Hepatic stellate cell (primary cell): ENCODE results near the gene MITF.

ENCODE experiments used
- DNase-seq: peaks from one replicate; pipeline ENCODE4 v3.0.0; 2011; ENCODE audit warnings: low spot score

The MITF gene

GRCh38 chr3:69755795-69756194, 16.5 kb downstream of the MITF start:
- no peak for DNase-seq

DNA sequence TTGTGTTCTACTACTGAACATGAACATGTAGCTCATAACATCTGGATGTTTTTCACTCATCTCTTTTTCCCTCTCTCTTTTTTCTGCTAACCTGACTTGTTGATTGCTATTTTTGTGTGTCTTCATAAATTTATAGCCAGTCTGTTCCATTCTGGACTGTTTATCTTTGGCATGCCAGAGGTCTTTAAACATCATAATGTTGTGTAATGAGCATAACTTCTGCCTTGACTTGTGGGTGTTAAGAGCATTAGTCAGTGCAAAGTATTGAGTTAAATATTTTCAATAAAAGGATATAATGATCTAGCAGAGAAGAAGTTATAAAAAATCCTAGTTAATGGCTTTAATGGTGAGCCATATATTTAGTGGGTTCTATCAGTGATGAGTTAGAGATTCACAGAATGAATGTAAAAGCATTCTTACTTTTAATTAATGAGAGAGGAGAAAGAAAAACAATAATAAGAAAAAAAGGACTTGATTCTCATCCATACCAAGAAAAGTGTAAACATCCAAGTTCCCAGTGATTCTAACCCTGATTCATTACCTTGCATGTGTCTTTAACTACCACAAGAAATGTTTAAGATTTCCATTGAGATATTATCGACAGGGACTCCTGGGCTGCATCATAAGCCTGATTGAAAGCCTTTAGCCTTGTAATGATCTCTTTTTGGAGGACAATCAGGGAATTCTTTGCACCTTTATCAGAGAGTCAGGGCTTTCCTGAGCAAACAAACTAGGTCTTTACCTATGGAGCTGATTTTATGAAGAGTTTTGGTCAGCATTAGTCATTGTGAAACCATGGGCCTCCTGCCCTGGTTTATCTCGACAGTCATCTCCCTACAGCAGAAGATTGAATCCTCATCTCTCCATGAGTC, 22.9 kb downstream of the MITF start:
- DNase-seq = peak; percentile 24

GRCh38 chr3:69762768-69763229, 23.5 kb downstream of the MITF start:
- no peak for DNase-seq

- no peak for DNase-seq
Measured at GRCh38 chr3:69763458-69763857, 24.2 kb downstream of the MITF start.

DNA sequence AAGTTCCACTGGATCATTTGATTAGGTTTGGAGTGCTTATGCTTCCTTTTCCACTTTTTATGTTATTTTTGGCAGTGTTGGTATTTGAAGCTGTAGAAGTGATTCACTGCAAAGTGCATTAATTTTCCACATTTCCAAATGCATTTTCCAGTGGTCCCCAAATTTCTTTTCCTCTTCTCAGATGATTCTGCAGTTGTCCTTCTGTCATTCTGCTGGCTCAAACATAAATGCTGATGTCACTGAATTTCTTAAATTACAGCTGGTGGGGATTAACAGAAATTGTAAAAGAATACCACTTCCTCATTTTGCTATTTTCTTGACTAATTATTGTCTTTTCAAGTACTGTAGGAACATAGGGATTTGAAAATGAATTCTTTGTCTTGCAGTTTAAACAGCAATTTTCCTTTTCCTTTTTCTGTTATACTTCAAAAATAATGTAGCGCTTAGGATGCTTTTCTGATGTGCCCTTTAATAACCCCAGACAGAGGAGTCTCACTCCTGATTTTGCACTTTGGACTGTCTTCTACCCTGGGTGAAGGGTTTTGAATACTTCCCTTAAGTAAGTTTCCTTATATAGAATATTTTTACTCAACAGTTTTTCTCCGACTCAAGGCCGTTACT, 25.0 kb downstream of the MITF start:
- DNase-seq = no peak

GRCh38 chr3:69764861-69765260, 25.6 kb downstream of the MITF start:
- no peak for DNase-seq

DNA sequence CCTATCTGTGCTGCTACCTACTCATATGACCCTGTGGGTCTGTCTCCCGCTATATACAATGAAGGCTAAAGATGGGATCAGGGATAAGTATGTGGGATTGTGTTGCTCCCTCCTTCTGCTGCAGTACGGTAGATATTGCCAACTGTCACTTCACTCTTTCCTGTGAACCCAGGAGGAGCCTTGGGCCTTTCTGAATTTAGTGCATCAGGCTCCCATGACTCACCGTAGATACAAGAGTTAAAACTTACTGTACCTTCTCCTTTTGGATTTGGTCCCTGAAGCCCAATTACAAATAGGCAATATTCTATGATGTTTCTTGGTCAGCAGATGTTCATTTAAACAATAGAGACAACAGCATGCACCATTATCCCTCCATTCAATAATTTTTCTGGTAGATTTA, 27.4 kb downstream of the MITF start:
- DNase-seq = no peak

GRCh38 chr3:69767571-69767970, 28.3 kb downstream of the MITF start:
- DNase-seq = no peak

- DNase-seq = no peak
Measured at GRCh38 chr3:69768438-69768837, 29.2 kb downstream of the MITF start.

GRCh38 chr3:69770219-69770618, 31.0 kb downstream of the MITF start:
- no peak for DNase-seq

DNA sequence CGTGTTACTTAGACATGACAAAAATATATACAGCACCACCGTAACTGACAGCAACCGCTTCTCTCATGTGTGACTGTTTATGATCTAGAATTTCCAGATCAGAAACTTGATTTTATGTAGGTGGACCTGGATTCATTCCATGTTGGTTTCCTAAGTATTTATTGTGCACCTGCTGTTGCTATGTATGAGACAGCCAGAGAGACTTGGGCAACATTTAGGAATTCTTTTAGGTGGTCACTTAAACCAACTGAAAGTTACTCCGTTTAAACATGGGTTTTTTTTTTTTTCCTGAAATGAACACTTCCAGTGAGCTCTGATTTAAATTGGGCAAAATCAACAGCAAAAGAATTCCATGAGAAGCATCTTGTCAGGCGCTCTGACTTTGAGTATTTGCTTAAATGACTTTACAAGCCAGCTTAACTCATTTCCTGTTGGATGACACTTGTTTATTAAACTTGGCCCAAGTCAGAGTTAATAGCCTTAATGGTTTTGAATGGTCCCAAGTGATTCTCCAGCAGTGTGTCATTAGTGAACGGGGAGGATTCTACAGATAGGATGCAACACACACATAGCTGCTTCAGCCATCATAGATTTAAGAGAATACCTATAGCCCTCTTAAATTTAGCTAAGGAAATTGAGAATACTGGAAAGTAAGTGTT, 31.8 kb downstream of the MITF start:
- no peak for DNase-seq

- no peak for DNase-seq
Measured at GRCh38 chr3:69772152-69772867, 33.0 kb downstream of the MITF start.

GRCh38 chr3:69774029-69774428, 34.8 kb downstream of the MITF start:
- DNase-seq = no peak

DNA sequence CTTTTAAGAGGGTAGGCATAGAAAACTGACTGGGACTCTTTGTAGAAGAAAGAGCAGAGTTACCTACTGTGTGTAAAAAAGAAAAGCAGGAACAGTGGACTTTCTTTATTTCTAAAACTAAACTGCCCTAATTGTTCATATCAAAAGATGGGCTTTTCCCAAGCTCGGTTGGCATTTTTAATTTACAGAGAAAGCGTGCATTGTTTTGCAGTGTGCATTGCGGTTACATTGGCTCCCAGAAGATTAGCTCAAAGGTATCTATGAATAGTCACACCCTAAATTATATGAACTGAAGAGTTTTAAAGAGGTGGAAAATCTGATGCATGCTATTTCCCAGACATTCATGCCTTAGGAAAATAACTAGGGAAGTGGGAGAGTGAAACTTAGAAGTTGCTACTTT, 36.5 kb downstream of the MITF start:
- DNase-seq = no peak

DNA sequence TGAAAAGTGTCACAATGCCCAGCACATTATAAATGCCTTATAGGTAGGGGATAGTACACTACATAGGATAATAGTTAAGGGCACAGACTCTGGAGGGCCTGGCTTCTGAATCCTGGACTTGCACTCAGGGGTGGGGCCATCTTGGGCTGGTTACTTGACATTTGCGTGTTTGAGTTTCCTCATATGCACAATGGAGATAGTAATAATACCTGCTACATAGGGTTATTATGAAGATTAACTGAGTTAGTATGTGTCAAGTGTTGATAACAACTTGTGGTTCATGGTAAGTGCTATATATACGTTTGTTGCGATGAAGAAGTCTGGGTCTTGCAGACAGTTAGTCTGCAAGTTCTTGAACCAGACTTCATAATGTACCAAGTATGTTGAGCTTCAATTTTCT, 37.0 kb downstream of the MITF start:
- DNase-seq = no peak

DNA sequence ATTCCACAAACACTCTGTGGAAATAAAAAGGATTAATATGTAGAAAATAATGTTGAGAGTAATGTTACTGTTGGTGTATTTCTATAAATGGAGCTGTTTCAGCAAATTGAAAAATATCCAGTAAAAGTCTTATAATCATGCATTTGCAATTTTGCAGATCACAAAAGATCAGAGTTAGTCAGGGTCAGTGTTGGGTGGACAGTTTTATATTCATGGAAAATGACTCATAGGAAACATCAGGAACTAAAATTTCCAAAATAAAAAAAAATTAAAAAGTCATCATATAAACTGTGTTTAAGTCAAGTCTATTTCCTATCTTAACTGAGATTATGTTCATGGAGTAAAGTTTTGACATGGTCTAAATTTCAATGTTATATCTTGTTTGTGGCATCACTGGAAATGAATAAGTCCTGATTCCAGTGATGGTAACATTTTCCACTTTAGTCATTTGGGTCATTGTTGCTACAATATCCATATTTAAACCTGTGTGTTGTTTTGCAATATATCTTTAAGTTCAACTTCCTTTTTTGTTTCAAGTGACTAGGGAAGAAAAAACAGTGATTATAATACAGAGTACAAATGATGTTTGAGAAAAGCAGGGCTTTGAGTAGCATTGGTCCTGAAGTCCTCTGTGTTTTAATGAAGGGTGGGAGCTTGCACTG, 37.8 kb downstream of the MITF start:
- no peak for DNase-seq

- no peak for DNase-seq
Measured at GRCh38 chr3:69777582-69777967, 38.3 kb downstream of the MITF start.

DNA sequence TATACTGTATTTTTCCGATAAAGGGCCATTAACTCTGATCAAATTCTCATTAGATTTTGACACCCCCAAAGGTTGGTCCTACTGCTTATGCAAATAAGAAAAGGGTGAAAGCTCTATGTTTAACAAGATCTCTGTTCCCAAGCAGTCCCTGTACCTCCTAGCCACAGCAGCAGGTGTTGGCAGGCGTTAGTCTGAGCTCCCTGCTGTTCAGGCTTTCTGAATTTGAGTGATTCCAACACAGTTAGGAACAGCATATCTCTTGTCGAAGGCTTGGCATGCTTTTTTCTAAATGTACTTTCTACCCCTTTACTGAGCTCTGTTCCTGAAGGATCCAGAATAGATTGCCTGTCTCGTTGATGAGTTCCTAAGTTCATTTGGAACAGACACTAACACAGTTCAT, 42.3 kb downstream of the MITF start:
- no peak for DNase-seq

DNA sequence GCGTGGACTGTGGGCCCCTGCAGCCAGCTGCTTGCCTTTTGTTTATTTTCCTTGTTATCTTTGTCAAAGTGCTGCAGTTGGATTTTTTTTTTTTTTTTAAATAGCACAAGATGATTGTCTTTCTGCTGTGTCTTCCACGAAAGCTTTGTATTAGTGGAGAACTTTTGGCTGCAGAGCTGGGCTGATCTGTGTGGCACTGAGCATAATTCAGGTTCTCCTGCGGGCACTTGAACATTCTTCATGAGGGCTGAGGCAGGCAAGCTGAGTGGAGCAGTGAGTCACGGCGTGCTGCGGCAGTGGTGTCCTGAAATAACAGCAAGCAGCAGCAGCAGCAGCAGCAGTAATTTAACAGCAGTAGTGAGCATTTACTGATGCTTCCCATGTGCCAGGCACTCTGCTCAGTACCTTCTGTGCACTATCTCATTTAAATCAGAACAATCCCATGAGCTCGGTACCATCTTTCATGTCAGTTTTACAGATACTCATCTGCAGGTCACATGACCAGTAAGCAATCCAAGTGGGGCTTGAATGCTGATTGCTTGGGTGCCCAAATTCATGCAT, 45.8 kb downstream of the MITF start:
- peak; percentile 49 for DNase-seq

DNA sequence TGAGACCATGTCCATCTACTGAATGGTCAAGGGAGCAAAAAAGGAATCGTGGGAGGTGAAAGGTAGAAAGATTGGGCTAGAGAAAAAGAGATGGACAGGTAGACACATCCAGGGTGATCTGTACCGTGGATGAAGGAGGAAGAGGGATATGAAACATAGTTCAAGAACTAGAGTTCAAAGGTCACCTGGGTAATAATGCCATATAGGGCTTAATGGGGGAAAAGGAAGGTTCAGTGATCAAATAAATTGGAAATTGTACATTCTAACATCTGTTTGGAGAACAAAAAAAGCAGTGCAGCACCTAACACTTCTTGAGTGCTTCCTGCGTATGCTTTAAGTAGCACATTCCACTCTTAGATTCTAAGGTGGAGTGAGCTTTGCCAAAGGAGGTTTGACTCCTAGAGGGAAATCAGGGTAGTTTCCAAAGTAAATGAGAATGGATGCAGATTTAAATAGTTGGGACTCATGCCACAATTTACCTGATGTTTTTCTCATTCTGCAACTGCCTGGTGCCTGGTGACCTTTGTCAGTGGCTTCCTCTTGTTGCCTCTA, 46.6 kb downstream of the MITF start:
- no peak for DNase-seq

DNA sequence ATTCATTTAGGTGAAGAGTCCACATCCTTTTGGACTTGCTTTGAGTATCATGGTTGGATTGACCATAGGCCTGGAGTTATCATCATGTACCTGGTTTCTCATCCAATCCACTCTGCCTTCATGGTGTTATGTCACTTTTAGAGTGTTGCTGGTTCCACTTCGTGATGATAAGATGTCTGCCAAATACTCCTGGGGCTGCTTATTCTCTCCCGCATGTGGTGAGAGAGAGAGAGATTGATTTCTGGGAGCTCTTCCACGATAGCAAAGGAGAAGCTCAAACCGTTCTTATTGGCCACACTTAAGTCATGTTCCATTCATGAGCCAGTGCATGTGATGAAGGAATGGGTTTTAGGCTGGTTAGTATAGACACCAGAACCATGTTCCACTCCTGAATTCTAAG, 47.6 kb downstream of the MITF start:
- DNase-seq = no peak
